HepG2 (cell line): ENCODE measurements around the gene ABCG5. TPM values are rescaled to one million over a fixed set of nuclear protein-coding genes. Genes with fewer than 3 reads are reported as not detected.

Experiments
- AGO1 ChIP-seq: fragments of 200-400 bp; formaldehyde crosslinking; IDR thresholded peaks from 2 replicates; pipeline ENCODE4 v1.6.1; 2017; ENCODE audit warnings: mild to moderate bottlenecking, low read depth, low read length, moderate library complexity; ENCODE audit not compliant: poor library complexity, severe bottlenecking
- DMAP1 ChIP-seq: IDR thresholded peaks from 2 replicates; pipeline ENCODE4 v1.6.1; 2016
- EP300 ChIP-seq, 3 experiments: sonication (generic) in 1 of 3; formaldehyde crosslinking in 1 of 3; IDR thresholded peaks; 2 replicates each; pipeline versions ENCODE4 v1.5.1 to v1.6.1; 2011 to 2020; ENCODE audit warnings: low read depth in 2 of 3, low read length in 2 of 3, borderline replicate concordance in 1 of 3, improper control_type of control experiment in 1 of 3, mild to moderate bottlenecking in 1 of 3, missing genetic modification reagents in 1 of 3, moderate library complexity in 1 of 3
- GABPB1 ChIP-seq: IDR thresholded peaks from 2 replicates; pipeline ENCODE4 v1.6.1; 2016; ENCODE audit warnings: mild to moderate bottlenecking, missing genetic modification reagents, moderate library complexity, missing compliant biosample characterization
- MED1 ChIP-seq: sonication (generic); formaldehyde crosslinking; IDR thresholded peaks from 2 replicates; pipeline ENCODE4 v1.4.0; 2020; ENCODE audit warnings: missing genetic modification reagents
- MLXIP ChIP-seq: sonication (generic); formaldehyde crosslinking; IDR thresholded peaks from 2 replicates; pipeline ENCODE4 v1.9.0; 2021; ENCODE audit warnings: missing genetic modification reagents, borderline replicate concordance
- NFKB2 ChIP-seq: sonication (generic); formaldehyde crosslinking; IDR thresholded peaks from 2 replicates; pipeline ENCODE4 v1.4.0; 2020; ENCODE audit warnings: missing genetic modification reagents, borderline replicate concordance
- PHF8 ChIP-seq: sonication (generic); formaldehyde crosslinking; IDR thresholded peaks from 2 replicates; pipeline ENCODE4 v1.5.0; 2020; ENCODE audit warnings: missing genetic modification reagents
- PPARG ChIP-seq: conservative IDR thresholded peaks from 2 replicates; pipeline ENCODE4 v1.6.1; 2016; ENCODE audit warnings: missing biosample characterization, missing genetic modification reagents
- PRDM15 ChIP-seq: sonication (generic); formaldehyde crosslinking; IDR thresholded peaks from 2 replicates; pipeline ENCODE4 v1.4.0; 2020; ENCODE audit warnings: missing genetic modification reagents
- RFX1 ChIP-seq: fragments of 450-650 bp; IDR thresholded peaks from 2 replicates; pipeline ENCODE4 v1.6.1; 2017
- SP140L ChIP-seq: sonication (generic); formaldehyde crosslinking; IDR thresholded peaks from 2 replicates; pipeline ENCODE4 v1.4.0; 2020; ENCODE audit warnings: missing genetic modification reagents, borderline replicate concordance
- SPEN ChIP-seq: sonication (generic); formaldehyde crosslinking; IDR thresholded peaks from 2 replicates; pipeline ENCODE4 v1.5.1; 2020; ENCODE audit warnings: low read depth, mild to moderate bottlenecking, missing genetic modification reagents
- SSRP1 ChIP-seq: IDR thresholded peaks from 2 replicates; pipeline ENCODE4 v1.6.1; 2016; ENCODE audit warnings: control low read depth
- ZNF121 ChIP-seq: sonication (generic); formaldehyde crosslinking; IDR thresholded peaks from 2 replicates; pipeline ENCODE4 v1.5.0; 2020; ENCODE audit warnings: mild to moderate bottlenecking, missing genetic modification reagents
- ZNF350 ChIP-seq: sonication (generic); formaldehyde crosslinking; IDR thresholded peaks from 2 replicates; pipeline ENCODE4 v1.4.0; 2020; ENCODE audit warnings: mild to moderate bottlenecking, low read depth, missing genetic modification reagents, borderline replicate concordance
- ZNF543 ChIP-seq: sonication (generic); formaldehyde crosslinking; IDR thresholded peaks from 2 replicates; pipeline ENCODE4 v1.4.0; 2020; ENCODE audit warnings: mild to moderate bottlenecking, missing genetic modification reagents
- ZNF670 ChIP-seq: sonication (generic); formaldehyde crosslinking; IDR thresholded peaks from 2 replicates; pipeline ENCODE4 v1.8.0; 2022; ENCODE audit warnings: mild to moderate bottlenecking, missing genetic modification reagents, borderline replicate concordance
- polyA plus RNA-seq, 8 experiments: library from polyadenylated mRNA; depleted of rRNA in 3 of 8; stranded (reverse) in 7 of 8; unstranded in 1 of 8; fragments of >200 nt; fragmentation: Illumina TruSeq in 4 of 8; extraction: Trizol in 4 of 8; gene quantifications; 2 replicates each; pipeline versions ENCODE4 v1.2.1 to v1.2.3, GENCODE V29; 2011 to 2016; ENCODE audit warnings: low read depth in 4 of 8, missing spikeins in 1 of 8, mixed read lengths in 1 of 8; ENCODE audit not compliant: insufficient read depth in 1 of 8
- total RNA-seq, 5 experiments: library from RNA; depleted of rRNA; stranded (reverse); fragments of >200 nt; fragmentation: Illumina TruSeq; extraction: Trizol; gene quantifications; 2 replicates each; pipeline ENCODE4 v1.2.3, GENCODE V29; 2016; ENCODE audit warnings: low read depth in 1 of 5
- TF ChIP-seq, protein P1 (sequence below): sonication (generic); formaldehyde crosslinking; IDR thresholded peaks from 2 replicates; pipeline ENCODE4 v1.8.1; 2023; ENCODE audit warnings: mild to moderate bottlenecking, inconsistent platforms, moderate library complexity, missing genetic modification reagents, borderline replicate concordance

The ABCG5 gene
- total and polyA plus RNA-seq, 2 of the 13 experiments (the other 11 are each of a cell fraction or from before 2014, with no cell fraction given): 15.1 to 39.0 TPM

- TF ChIP-seq MLXIP (CRISPR knock-in tag) (no peak), AGO1 (peak; percentile 65), NFKB2 (peak; percentile 74; the same call in 1 of the 2 replicates), MED1 (no peak), PPARG (0 out of 2 replicates have a peak, but pooled peaks have one; percentile 38), DMAP1 (CRISPR knock-in tag) (peak; percentile 78), ZNF543 (CRISPR knock-in tag) (peak; percentile 81), ZNF670 (peak; percentile 64; the same call in 1 of the 2 replicates), PRDM15 (CRISPR knock-in tag) (no peak), SP140L (CRISPR knock-in tag) (0 out of 2 replicates have a peak, but pooled peaks have one; percentile 19), SPEN (CRISPR knock-in tag) (peak; percentile 90), RFX1 (peak; percentile 97), ZNF121 (CRISPR knock-in tag) (peak; percentile 89), EP300 (IDR thresholded peaks at IDR 0.05; ENCODE audit: low read depth in 2 of 2, low read length in 2 of 2) (no peak), EP300 (CRISPR knock-in tag; IDR thresholded peaks at IDR 0.05; ENCODE audit: borderline replicate concordance) (peak; percentile 59; the same call in 1 of the 2 replicates), GABPB1 (CRISPR knock-in tag) (peak; percentile 88), ZNF350 (CRISPR knock-in tag) (peak; percentile 89; the same call in 1 of the 2 replicates), PHF8 (CRISPR knock-in tag) (peak; percentile 85), SSRP1 (no peak)
- TF ChIP-seq, protein P1, sequence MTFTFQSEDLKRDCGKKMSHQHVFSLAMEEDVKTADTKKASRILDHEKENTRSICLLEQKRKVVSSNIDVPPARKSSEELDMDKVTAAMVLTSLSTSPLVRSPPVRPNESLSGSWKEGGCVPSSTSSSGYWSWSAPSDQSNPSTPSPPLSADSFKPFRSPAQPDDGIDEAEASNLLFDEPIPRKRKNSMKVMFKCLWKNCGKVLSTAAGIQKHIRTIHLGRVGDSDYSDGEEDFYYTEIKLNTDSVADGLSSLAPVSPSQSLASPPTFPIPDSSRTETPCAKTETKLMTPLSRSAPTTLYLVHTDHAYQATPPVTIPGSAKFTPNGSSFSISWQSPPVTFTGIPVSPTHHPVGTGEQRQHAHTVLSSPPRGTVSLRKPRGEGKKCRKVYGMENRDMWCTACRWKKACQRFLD (CRISPR knock-in tag): 0 out of 2 replicates have a peak, but pooled peaks have one; percentile 23
These were observed 64.6 kb downstream of the ABCG5 start, which contains the start of gene DYNC2LI1 (continued) for GRCh38 chr2:43773876-43774613.
